ENCODE results near the gene PNPLA5.

PNPLA5 gene

DNA sequence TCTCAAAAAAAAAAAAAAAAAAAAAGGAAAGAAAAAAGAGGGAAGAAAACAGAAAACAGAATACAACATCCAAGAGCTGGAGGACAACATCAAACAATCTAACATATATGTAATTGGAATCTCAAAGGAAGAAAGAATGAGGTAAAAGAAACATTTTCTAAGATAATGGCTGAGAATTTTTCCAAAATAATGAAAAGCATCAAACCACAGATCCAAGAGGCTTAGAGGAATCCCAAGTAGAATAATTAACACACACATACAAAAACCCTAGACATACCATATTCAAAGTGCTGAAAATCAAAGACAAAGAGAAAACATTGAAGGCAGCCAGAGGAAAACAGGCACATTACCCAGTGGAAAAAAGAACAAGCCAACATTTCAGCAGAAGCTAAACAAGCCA, 34.4 kb downstream of the PNPLA5 start:
- no peak overlapping the region for H3K27ac Mint-ChIP-seq
- H3K4me1 Mint-ChIP-seq: no peaks in the 10 kb centered on the region
- no peak overlapping the region for H3K4me3 Mint-ChIP-seq
- peaks cover 66% of the 10 kb centered on the region for H3K27me3 Mint-ChIP-seq
- DNase-seq (no peak), ATAC-seq (no peak)
- peaks cover 10 to 11% of the 10 kb centered on the region in 2 donors for H3K9me3 Mint-ChIP-seq

- ATAC-seq: no peak
- H3K9me3 Mint-ChIP-seq: peaks cover 10 to 11% of the 10 kb centered on the region in 2 donors
- H3K4me3 Mint-ChIP-seq: no peak overlapping the region
- no peak for DNase-seq
- no peaks in the 10 kb centered on the region for H3K4me1 Mint-ChIP-seq
- no peak overlapping the region for H3K27ac Mint-ChIP-seq
- peaks cover 68% of the 10 kb centered on the region for H3K27me3 Mint-ChIP-seq
Measured at GRCh38 chr22:43855431-43855830, 36.4 kb downstream of the PNPLA5 start.

DNA sequence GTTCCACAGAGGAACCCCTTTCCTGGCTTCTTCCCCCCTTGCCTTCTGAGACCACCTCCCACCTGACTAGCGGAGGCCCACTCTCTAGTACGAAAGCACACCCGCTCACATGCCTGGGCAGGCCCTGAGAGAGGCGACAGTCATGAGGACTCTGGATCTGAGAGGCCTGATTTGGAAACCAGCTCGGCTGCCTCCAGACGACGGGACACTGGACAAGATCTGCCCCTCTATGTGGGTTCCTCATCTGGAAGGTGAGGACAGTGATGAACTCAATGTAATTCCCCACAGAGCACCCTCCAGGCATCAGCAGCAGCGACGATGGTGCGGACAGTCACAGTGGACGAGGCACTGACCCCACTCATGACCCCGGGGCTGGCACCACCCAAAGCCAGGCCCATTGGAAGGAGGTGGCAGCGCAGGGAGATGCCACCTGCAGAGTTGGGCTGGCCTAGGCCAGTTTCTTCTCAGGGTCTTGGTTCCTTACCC, 37.0 kb downstream of the PNPLA5 start:
- Mint-ChIP-seq H3K27ac (no peak overlapping the region), H3K9me3 (peaks cover 10 to 11% of the 10 kb centered on the region in 2 donors), H3K27me3 (peaks cover 66% of the 10 kb centered on the region), H3K4me3 (no peak overlapping the region), H3K4me1 (no peaks in the 10 kb centered on the region)
- DNase-seq: no peak
- ATAC-seq: no peak

GRCh38 chr22:43854121-43854785, 37.6 kb downstream of the PNPLA5 start:
- H3K4me3 Mint-ChIP-seq: no peak overlapping the region
- DNase-seq (no peak), ATAC-seq (no peak)
- peaks cover 10 to 11% of the 10 kb centered on the region in 2 donors for H3K9me3 Mint-ChIP-seq
- peaks cover 61% of the 10 kb centered on the region for H3K27me3 Mint-ChIP-seq
- H3K27ac Mint-ChIP-seq: no peak overlapping the region
- no peaks in the 10 kb centered on the region for H3K4me1 Mint-ChIP-seq

- Mint-ChIP-seq H3K27ac (no peak overlapping the region), H3K9me3 (peaks cover 10 to 11% of the 10 kb centered on the region in 2 donors), H3K4me1 (no peaks in the 10 kb centered on the region), H3K27me3 (peaks cover 53% of the 10 kb centered on the region), H3K4me3 (no peak overlapping the region)
- DNase-seq (no peak), ATAC-seq (no peak)
Measured at GRCh38 chr22:43853328-43853931, 38.4 kb downstream of the PNPLA5 start.

- DNase-seq (no peak), ATAC-seq (no peak)
- H3K27me3 Mint-ChIP-seq: peaks cover 47% of the 10 kb centered on the region
- no peak overlapping the region for H3K27ac Mint-ChIP-seq
- H3K9me3 Mint-ChIP-seq: peaks cover 10 to 11% of the 10 kb centered on the region in 2 donors
- H3K4me3 Mint-ChIP-seq: no peak overlapping the region
- H3K4me1 Mint-ChIP-seq: no peaks in the 10 kb centered on the region
Measured at GRCh38 chr22:43852573-43853327, 39.1 kb downstream of the PNPLA5 start.

DNA sequence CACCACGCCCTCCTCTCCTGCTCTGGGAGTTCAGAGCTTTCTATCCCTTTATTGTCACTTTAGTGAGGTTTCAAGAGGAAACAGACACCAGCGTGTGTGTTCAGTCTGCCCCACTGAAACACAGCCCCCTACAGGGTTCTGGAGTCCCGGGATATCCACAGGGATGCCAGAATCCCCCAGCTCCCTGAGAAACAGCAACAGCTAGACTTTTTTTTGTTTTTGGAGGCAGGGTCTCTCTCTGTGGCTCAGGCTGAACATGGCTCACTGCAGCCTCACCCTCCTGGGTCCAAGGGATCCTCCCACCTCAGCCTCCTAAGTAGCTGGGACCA, 39.9 kb downstream of the PNPLA5 start:
- Mint-ChIP-seq H3K27ac (no peak overlapping the region), H3K4me3 (no peak overlapping the region), H3K9me3 (peaks cover 4 to 6% of the 10 kb centered on the region in 2 donors), H3K4me1 (no peaks in the 10 kb centered on the region), H3K27me3 (peaks cover 39% of the 10 kb centered on the region)
- DNase-seq: no peak
- ATAC-seq: no peak

DNA sequence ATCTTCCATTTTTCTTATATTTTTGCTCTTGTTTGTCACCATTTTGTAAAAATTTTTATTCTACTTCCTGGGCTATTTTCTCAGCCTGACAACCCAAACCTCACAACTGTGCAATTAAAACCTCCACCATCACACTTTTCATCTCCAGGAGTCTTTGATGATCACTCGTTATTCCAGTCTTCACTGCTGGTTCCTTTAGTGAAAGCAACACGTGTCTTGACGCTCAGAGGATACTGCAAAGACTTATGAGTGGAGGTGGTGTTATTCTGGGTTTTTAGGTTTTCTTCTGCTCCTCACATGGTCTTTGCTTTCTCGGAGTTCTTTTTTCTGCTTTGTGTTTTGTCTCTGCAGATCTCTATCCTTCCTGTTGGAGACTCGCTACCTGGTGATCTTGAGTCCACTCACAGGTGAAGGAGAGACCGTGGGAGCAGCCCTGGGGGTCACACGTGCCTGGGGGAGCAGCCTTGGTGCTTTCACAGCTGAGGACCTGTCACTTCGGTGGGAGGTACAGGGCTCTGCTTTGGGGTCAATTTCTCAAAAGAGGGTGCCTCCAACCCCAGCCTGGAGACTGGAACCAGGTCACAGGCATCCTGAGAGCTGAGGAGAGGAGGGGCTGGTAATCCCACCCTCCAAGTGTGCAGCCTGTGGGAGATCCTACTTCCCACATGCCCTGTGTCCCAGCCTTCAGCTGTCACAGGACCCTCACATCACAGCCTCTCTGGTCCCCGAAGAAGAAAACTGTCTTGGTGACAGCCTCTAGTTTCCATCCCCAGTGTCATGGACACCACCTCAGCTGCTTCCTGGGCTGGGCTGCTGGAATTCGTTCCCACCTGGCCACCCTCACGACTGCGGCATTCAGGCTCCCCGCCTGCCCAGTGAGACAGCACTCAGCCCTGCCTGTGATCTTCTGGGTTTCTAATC, 40.5 kb downstream of the PNPLA5 start:
- H3K27ac Mint-ChIP-seq: no peak overlapping the region
- H3K4me3 Mint-ChIP-seq: no peak overlapping the region
- no peaks in the 10 kb centered on the region for H3K9me3 Mint-ChIP-seq
- DNase-seq: no peak
- H3K4me1 Mint-ChIP-seq: no peaks in the 10 kb centered on the region
- H3K27me3 Mint-ChIP-seq: peaks cover 32% of the 10 kb centered on the region
- no peak for ATAC-seq

DNA sequence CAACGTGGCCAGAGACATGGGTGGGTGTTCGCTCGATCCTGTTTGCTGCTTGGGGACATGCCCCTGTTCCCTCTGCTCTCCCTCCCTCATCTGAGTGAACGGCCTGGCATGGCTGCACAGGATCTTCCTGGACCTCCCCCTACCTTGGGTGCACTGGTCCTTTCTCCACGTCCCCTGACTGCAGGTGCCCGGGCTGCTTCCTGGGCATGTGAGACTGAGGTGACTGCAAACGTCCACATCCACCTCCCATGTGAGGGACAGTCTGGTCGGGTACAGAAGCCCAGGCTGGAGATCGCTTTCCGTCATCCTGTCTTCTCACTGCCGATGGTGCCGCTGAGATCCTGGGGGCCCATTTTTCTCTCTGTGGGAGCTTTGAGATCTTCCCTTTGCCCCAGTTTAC, 41.3 kb downstream of the PNPLA5 start:
- no peak for ATAC-seq
- Mint-ChIP-seq H3K4me1 (no peaks in the 10 kb centered on the region), H3K27ac (peak overlapping the region in 1 of 2 donors; percentile 85), H3K27me3 (peaks cover 33% of the 10 kb centered on the region), H3K9me3 (no peaks in the 10 kb centered on the region), H3K4me3 (no peak overlapping the region)
- no peak for DNase-seq

GRCh38 chr22:43849731-43850130, 42.1 kb downstream of the PNPLA5 start:
- Mint-ChIP-seq H3K4me1 (no peaks in the 10 kb centered on the region), H3K27ac (no peak overlapping the region), H3K4me3 (no peak overlapping the region), H3K9me3 (no peaks in the 10 kb centered on the region), H3K27me3 (peaks cover 38% of the 10 kb centered on the region)
- DNase-seq (no peak), ATAC-seq (no peak)

DNA sequence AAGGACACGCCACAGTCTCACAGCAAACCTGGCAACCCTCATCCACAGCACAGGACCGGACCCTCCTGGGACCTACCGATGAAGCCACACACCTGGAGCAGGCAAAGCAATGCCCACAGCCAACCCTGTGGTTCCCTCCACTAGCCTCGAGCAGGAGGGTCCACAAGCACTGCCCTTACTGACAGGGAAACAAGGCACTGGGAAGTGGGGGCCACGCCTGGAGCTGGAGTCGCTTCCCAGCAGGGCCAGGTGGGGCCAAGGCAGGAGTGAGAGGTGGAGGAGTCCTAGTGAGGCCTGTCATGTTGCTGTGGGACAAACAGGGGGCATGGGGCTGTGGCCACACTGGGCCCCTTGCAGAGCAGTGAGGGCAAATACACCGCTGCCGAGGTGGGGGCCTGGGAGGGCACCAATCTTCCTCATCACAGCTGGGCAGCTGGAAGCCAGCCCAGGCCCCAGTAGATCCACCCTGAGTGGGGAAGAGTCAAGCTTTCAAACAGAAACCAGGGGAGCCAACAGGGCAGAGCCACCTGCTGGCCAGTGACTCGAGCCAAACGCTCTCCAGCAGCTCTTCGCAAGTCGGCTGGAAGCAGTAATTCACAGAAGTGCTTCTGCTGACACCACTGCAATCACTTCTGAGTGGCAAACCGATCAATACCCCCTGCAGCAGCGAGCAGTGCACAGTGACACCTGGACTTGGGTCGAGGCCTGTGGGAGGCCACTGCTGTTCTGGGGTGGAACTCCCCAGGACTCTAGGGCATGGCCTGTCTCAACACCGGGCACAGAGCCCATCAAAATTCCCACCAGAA, 43.2 kb downstream of the PNPLA5 start:
- Mint-ChIP-seq H3K27me3 (peaks cover 38% of the 10 kb centered on the region), H3K4me1 (no peaks in the 10 kb centered on the region), H3K27ac (peak overlapping the region in 1 of 2 donors; percentile 23), H3K9me3 (no peaks in the 10 kb centered on the region), H3K4me3 (no peak overlapping the region)
- no peak for DNase-seq
- ATAC-seq: no peak

DNA sequence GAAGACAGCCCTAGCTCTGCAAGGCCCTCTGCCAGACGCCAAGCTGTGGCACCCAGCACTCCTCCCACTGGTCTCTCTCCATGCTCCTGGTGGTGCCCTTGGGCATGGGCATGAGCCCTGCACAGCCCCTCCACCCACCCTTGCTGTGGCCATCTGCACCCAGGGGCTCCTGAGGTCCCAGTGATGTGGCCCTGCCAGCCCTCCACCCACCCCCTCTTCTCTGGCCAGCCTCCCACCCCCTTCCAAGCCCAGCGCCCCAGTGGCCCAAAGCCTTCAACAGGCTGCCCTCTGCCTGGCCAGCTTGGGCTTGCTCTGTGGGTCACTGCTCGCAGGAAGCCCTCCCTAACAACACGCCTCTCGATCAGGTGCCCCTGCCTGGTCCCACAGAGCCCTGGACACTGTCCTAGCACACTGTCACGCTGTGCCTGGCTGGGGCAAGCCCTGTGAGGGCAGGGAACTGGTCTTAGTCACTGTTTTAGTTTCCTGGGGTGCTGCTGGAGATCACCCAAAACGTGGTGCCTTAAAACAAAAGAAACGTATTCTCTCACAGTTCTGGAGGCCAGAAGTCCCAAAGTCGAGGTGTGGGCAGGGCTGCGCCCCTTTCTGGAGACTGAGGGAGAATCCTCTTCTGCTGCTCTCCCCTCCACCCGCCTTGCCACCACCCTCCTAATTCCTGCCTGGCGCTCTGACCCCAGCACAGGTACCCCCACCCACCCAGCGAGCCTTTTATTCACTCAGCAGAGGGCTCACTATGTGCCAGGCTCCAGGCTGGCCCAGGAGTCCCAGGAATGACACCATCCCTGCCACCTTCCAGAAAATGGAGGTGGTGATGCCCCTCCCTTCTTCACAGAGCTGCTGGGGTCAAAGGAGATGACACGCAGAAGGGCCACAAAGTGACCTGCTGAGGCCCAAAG, 44.2 kb downstream of the PNPLA5 start:
- no peak overlapping the region for H3K27ac Mint-ChIP-seq
- no peak overlapping the region for H3K4me3 Mint-ChIP-seq

DNA sequence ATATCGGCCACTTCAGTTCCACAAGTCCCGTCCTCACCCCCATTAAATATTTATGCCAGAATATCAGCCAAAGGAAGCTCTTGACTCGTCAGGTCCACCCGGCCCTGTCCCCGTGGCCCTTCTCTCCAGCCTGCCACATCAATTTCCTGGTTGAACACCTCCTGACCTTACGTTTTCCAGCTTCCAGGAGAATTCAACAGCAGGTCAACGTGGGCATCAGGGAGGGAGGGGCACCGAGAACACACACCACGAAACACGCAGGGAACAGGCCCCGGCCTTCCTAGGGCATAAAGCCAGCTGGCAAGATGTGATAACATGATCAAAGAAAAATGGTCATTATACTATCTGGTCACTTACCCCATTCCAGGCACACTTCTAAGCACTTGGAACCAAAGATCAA, 44.8 kb downstream of the PNPLA5 start:
- Mint-ChIP-seq H3K27ac (no peak overlapping the region), H3K4me1 (no peaks in the 10 kb centered on the region), H3K9me3 (no peaks in the 10 kb centered on the region), H3K27me3 (peaks cover 26% of the 10 kb centered on the region), H3K4me3 (no peak overlapping the region)
- DNase-seq: no peak
- ATAC-seq: no peak

More for the DNA sequence above, 44.2 kb downstream of the PNPLA5 start:
- peaks cover 30% of the 10 kb centered on the region for H3K27me3 Mint-ChIP-seq
- H3K9me3 Mint-ChIP-seq: no peaks in the 10 kb centered on the region
- no peaks in the 10 kb centered on the region for H3K4me1 Mint-ChIP-seq
- DNase-seq: no peak
- no peak for ATAC-seq

DNA sequence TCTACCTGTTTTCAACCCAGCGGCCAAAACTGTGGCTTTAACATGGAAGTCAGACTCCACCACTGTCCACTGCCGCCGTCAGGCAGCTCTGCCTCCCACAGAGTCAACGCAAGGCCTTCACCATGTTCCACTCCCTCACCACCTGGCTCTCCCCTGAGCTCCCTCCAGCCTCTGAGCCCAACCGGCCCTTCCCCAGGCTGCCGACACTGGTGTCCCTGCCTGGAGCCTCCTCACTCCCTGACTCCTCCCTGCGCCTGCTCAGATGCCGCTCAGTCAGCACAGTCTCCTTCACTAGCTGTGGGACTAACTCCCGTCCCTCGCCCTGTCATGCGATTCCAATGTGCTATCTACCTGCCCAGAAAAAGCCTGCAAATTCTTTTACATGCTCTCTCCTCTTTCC, 45.8 kb downstream of the PNPLA5 start:
- no peak overlapping the region for H3K4me3 Mint-ChIP-seq
- no peaks in the 10 kb centered on the region for H3K9me3 Mint-ChIP-seq
- no peak for ATAC-seq
- no peak for DNase-seq
- no peaks in the 10 kb centered on the region for H3K4me1 Mint-ChIP-seq
- H3K27me3 Mint-ChIP-seq: peaks cover 17% of the 10 kb centered on the region
- no peak overlapping the region for H3K27ac Mint-ChIP-seq

All from stimulated activated naive CD8-positive, alpha-beta T cell treated with anti-CD3 and anti-CD28 coated beads, Interleukin-15, amount 100 ng/mL, for 72 hours (primary cell).